ENCODE results near the gene CACNA1D.

DNA sequence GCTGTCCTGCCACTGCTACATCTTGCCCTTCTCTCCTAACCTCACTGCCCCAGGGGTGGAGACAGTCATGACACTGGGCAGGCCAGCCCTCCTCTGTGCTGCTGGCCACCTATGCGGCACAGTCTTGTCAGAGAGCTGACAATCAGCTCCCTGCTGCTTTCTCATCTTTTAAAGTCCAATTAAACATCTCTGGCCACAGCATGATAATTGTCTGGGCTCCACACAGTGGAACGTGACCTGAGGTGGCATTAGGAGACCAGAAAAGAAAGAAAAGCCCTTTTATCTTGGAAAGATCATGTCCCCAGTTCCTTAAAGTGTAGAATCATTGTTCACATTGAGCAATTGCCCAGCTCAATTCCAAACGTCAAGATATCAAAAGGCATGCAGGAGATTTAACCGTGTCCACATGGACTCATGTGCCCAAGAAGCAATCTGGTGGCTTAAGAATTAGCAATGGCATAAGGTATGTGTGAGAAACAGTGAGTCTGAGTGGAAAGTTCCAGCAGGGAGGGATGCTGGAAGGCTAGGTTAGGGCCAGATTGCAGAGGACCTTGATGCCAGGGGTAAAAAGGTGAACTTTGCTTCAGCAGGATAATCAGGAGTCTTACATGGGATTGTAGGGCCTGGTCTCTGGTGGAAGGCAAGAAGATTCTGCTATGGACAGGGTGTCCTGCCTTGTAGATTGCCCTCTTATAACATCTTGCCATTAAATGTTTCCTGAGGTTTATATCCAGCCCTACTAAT is 15.3 kb upstream of the CACNA1D start:
- TF ChIP-seq, protein P1, sequence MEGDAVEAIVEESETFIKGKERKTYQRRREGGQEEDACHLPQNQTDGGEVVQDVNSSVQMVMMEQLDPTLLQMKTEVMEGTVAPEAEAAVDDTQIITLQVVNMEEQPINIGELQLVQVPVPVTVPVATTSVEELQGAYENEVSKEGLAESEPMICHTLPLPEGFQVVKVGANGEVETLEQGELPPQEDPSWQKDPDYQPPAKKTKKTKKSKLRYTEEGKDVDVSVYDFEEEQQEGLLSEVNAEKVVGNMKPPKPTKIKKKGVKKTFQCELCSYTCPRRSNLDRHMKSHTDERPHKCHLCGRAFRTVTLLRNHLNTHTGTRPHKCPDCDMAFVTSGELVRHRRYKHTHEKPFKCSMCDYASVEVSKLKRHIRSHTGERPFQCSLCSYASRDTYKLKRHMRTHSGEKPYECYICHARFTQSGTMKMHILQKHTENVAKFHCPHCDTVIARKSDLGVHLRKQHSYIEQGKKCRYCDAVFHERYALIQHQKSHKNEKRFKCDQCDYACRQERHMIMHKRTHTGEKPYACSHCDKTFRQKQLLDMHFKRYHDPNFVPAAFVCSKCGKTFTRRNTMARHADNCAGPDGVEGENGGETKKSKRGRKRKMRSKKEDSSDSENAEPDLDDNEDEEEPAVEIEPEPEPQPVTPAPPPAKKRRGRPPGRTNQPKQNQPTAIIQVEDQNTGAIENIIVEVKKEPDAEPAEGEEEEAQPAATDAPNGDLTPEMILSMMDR (IDR thresholded peaks at IDR 0.05) = no peak
- TF ChIP-seq ZFX (IDR thresholded peaks at IDR 0.05; ENCODE audit: borderline replicate concordance) = no peak
